Measurements from ENCODE around the gene SRGAP2.
A peak's percentile ranks its signal among the peaks of the same experiment; 100 is the strongest.
"Not testable (repeated sequence)": the region's sequence is repeated elsewhere in the genome, so short reads cannot be mapped to it uniquely, and the experiment has no call there.

SRGAP2 gene

GRCh38 chr1:206203364-206204158 lies at the start of gene SRGAP2:
Gene SRGAP2 (plus strand): TSS chr1:206203541. CDS start chr1:206205971, 2,430 bp downstream.
- DNase-seq (ENCODE audit: low read depth in 3 of 3) = peak; percentile 21 to 45 (median 35)

GRCh38 chr1:206167350-206168029 lies 35.9 kb upstream of the SRGAP2 start:
- DNase-seq (ENCODE audit: low read depth in 3 of 3) = not testable (repeated sequence)

DNA sequence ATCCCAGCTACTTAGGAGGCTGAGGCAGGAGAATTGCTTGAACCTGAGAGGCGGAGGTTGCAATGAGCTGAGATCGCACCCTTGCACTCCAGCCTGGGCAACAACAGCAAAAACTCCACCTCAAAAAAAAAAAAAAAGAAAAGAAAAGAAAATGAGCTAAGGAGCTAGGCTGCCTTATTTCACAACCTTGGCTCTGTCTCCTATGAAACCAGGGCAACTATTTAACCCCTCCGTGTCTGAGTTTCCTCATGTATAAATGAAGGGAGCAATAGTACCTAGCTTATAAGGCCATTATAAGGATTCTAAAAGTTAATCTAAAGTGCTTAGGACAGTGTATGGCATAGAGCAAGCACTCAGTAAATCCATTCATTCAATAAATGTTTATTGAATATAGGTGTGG lies 33.5 kb upstream of the SRGAP2 start:
- not testable (repeated sequence) for DNase-seq (ENCODE audit: low read depth in 3 of 3)

- DNase-seq (ENCODE audit: low read depth in 3 of 3) = not testable (repeated sequence)
These were observed 30.1 kb upstream of the SRGAP2 start for GRCh38 chr1:206173110-206173719.

DNA sequence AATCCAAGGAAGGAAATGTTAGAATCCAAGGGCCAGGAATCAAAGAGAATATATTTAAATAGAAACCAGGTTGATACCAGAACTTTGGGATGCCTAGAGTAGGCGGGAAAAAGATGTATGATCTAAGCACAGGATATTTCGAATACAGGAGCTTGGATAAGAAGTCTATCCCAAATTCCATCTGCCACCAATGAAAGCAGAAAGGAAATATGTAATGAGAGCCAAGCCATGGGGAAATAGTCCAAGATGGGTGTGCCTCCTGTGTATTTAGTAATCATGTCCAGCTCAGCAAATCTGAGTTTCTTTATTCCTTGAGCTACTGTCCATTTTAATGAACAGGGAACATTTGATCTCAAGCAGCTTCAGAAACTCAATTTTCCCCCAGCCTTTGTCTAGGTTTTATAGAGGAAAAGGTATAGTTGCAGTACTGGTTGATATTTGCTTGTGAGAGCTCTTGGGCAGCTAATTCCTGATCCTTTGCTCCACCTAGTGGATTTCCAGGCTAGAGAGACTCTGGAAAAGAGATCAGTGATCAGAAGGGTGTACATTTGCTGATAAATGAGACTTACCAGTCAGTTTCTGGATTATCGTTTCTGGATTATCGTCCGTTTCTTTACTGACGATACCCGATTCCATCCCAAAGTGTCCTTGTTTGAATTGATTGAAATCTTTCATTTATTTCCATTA lies 29.0 kb upstream of the SRGAP2 start:
- DNase-seq (ENCODE audit: low read depth in 3 of 3) = not testable (repeated sequence)

DNA sequence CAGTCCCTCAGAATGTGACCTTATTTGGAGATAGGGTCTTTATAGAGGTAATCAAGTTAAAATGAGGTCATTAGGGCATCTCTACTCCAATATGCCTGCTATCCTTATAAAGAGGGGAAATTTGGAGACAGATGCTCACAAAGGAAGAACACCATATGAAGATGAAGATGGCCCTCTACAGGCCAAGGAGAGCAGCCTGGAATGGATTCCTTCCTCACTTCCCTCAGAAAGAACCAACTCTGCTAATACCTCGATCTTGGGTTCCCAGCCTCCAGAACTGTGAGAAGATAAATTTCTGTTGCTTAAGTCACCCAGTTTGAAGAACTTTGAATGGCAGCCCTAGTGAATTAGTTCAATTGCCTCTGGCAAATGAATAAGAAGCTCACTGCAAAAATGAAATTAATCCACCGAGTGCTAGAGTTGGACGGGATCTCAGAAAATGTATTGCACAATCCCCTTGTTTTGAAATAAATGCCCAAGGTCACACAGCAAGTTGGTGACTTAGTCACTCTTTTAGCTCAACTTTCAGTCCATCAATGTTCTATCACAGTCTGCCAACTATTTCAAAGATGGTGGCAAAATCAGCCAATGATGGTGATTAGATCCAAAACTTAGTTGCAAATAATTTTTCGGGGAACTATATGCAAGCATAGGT lies 27.8 kb upstream of the SRGAP2 start:
- DNase-seq (ENCODE audit: low read depth in 3 of 3) = not testable (repeated sequence)

- peak in 2 of 3 donors; percentile 1 to 17 for DNase-seq (ENCODE audit: low read depth in 3 of 3)
These were observed 27.2 kb upstream of the SRGAP2 start for GRCh38 chr1:206176114-206176502.

DNA sequence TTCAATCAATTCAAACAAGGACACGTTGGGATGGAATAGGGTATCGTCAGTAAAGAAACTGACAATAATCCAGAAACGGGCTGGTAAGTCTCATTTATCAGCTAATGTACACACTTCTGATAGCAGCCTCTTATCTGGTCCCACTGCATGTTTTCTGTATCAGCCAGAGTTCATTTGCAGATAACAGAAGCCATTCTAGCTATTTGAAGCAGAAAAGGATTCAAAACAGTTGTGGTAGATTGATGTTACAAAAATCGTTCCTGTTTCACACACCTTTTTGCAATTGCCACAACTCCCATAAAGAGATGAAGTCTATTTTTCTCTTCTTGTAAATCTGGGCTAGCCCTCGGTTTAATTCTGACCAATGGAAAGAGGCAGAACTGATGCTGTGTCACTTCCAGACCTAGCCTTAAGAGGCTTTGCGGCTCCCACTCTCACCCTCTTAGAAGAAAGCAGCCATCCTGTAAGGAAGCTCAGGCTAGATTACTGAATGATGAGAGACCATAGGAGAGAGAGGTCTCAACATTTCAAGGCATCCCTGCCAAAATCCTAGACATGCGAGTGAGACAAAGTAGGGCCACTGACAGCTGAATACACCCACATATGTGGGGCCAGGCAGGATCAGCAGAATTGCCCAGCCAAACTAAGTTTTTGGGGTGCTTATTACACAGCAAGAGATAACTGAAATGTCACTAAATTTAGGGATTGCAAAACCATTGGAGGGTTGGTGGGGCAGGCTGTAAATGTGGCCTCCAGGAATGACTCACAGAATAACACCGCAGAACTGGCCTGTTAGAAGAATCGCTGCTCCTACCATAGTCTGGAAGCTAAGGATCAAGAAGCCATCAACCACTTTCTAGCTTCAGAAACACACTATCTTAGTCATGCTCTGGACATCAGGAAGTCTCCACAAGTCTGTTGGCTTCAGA lies 25.0 kb upstream of the SRGAP2 start:
- DNase-seq (ENCODE audit: low read depth in 3 of 3) = not testable (repeated sequence)

DNA sequence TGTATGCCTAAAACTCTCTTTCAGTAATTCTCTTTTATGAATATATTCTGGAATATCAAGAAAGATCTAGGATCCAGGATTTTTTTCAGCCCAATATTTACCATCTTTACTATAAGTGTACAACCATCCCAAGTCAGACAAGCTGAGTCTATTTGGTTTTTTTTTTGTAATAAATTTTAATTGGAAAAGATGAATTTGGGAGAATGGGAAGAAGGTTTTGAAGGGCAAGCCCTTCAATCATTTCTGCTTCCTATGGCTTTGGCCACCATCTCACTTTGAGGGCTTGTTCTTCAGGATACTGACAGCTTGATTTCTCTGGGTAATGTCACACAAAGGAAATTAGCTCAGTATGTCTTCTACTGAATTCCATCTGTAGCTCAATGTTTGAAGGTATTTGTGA lies 23.7 kb upstream of the SRGAP2 start:
- not testable (repeated sequence) for DNase-seq (ENCODE audit: low read depth in 3 of 3)

GRCh38 chr1:206182368-206183317 lies 20.7 kb upstream of the SRGAP2 start:
- DNase-seq (ENCODE audit: low read depth in 3 of 3) = not testable (repeated sequence)

DNA sequence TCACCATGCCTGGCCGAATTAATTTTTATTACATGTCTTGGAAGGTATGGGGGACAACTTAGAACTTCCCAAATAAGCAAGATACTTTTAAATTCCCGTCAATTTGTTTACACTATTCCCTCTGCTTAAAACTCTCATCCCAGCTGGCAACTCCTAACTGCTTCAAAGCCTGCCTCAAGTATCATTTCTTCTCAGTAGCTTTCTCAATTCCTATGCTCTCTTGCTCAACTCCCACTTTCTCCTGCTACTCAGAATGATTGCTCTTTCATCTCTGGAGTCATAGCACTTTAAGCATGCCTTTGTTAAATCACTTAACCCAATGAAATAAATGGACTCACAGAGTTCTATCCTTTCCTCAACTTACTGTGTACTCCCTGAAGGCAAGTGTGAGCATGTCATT lies 19.6 kb upstream of the SRGAP2 start:
- DNase-seq (ENCODE audit: low read depth in 3 of 3) = not testable (repeated sequence)

DNA sequence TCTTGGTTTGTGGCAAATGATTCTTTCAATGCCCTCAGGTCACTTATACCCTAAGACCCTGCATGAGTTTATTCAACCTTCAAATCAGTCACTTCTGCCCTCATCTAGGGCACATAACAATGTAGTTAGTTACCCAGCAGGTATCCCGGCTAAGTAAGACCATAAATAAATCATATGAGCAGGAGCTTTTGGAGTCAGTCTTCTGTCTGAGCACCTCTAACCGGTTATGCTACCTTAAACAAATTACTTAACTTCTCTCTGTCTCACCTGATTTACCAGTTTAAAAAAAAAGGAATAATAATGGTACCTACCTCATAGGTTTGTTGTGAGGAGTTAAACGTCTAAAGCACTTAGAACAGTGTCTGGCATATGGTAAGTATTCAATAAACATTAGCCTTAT lies 17.6 kb upstream of the SRGAP2 start:
- DNase-seq (ENCODE audit: low read depth in 3 of 3) = not testable (repeated sequence)

DNA sequence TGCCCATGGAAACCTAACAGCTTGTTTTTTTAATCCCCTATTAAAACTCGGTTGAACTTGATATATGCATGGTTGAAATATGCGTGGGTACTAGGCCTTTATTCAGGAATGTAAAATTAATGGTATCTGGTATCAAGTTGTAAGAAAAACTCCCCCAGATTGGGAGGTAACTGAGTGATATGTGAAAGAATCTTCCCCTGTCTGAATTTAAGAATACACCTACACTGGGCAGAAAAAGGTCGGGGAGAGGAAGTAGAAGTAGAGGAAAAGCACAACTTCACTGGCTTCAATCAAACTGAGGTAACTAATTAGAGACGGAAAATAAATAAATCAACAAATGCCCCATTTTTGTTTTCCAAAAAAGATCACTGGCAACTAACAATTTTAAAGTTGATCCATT lies 16.5 kb upstream of the SRGAP2 start:
- not testable (repeated sequence) for DNase-seq (ENCODE audit: low read depth in 3 of 3)

DNA sequence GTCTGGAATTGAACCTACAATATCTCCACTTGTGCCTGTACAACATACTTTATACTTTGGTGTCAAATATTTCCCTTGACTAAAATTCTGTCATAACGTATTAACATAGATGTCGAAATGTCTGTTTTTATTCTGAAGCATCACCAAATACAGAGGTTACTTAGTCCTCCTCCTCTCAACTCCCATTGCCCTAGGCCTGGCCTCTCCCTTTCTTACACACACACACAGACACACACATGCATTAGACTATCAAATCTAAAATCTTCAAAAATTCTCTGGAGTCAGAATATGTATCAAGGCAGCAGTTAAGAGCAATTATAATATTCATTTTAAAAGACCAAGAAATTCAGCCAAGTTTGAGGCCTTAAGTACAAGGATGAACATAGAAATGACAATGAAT lies 8.2 kb upstream of the SRGAP2 start:
- not testable (repeated sequence) for DNase-seq (ENCODE audit: low read depth in 3 of 3)

- DNase-seq (ENCODE audit: low read depth in 3 of 3) = not testable (repeated sequence)
These were observed 6.5 kb upstream of the SRGAP2 start for GRCh38 chr1:206196748-206197424.

DNA sequence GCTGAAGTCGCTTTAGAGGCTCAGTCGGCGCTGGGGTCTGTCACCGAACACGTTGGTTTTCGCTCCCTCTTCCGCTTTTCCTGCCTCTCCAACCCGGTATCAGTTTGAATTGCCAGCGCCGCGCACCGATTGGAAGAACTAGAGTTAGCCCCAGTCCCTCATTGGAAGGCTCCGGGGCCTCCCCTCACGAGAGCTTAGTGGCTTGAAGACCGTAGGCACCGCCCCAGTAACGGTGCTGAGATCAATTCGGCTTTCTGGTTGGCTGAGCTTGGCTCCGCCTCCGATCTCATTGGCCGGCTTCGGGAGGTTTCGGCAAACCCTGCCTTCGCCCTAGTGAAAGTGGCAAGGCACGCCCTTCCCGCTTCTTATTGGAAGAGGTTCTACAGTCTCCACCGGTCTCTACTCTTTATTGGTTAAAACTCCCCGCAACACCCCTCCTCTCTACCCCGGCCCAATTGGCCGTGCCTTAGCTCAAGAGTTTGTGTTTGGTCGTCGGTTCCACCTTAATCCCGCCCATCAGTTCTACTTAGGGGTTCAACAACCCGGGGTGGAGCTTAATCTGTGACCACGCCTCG lies 465 bp upstream of the SRGAP2 start, which contains the start of gene FAM72A:
Gene FAM72A, minus strand, starts transcription at position 51 of the 575 bp plus-strand sequence. CDS start 814 bp downstream, outside the sequence.
- DNase-seq (ENCODE audit: low read depth in 3 of 3) = peak; percentile 86 to 97 (median 88)

DNA sequence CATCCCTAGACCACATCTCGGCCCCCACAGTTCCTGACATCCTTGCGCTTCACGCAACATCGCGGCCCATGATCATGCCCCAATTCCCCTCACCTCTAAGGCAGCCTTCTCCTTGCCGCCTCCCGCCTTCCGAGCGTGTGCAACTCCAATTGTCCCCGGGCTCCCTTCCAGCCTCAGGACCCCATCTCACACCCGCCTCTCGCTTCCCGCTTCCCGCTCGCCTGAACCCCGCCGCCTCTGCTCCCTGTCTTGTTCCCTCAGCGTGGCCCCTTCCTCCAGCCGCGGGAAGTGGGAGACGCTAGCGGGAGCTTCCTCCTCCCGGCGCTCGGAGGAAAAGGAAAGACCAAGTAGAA lies 794 bp downstream of the SRGAP2 start:
- DNase-seq (ENCODE audit: low read depth in 3 of 3) = not testable (repeated sequence)

DNA sequence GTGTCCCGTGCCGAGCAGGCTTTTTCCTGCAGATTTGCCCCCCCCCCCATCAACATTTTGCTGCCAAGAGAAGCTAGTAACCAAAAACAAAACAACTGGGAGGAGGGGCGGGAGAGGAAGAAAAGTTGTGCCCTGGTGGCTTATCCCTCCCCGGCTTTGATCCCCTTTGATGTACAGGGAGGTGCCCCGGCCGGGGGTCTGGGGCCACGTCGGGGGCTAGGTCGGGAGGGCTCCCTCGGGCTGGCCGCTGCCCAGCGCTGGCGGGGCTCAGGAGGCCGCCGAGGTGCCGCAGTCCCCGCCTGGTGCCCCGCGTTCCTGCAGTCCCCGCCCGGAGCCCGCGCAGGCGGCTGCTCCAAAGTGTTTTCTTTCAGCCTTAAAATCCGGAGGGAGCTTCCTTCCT lies 1.5 kb downstream of the SRGAP2 start:
- DNase-seq (ENCODE audit: low read depth in 3 of 3) = not testable (repeated sequence)

All from stimulated activated CD4-positive, alpha-beta T cell treated with anti-CD3 and anti-CD28 coated beads, TNF-alpha, amount 100 ng/mL, for 48 hours (primary cell).